Measurements from ENCODE around the gene HINT1.

DNA sequence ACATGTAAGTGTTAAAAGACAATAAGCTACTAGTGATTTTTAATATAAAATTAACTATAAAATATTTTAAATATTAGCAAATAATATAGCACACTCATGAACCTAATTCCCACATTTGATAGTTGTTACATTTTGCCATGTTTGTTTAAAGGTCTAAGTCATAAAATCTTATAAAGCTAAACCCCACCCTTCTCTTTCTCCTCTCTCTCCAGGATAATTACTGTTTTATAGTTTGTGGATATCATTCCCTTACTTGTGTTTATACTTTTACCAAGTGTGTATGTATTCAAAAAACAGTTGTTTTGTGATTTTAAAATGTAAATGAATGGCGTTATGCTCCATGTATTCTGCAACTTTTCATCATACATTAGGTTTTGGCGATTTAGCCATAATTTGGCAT lies 39.9 kb upstream of the HINT1 start:
- TF ChIP-seq, protein P1, sequence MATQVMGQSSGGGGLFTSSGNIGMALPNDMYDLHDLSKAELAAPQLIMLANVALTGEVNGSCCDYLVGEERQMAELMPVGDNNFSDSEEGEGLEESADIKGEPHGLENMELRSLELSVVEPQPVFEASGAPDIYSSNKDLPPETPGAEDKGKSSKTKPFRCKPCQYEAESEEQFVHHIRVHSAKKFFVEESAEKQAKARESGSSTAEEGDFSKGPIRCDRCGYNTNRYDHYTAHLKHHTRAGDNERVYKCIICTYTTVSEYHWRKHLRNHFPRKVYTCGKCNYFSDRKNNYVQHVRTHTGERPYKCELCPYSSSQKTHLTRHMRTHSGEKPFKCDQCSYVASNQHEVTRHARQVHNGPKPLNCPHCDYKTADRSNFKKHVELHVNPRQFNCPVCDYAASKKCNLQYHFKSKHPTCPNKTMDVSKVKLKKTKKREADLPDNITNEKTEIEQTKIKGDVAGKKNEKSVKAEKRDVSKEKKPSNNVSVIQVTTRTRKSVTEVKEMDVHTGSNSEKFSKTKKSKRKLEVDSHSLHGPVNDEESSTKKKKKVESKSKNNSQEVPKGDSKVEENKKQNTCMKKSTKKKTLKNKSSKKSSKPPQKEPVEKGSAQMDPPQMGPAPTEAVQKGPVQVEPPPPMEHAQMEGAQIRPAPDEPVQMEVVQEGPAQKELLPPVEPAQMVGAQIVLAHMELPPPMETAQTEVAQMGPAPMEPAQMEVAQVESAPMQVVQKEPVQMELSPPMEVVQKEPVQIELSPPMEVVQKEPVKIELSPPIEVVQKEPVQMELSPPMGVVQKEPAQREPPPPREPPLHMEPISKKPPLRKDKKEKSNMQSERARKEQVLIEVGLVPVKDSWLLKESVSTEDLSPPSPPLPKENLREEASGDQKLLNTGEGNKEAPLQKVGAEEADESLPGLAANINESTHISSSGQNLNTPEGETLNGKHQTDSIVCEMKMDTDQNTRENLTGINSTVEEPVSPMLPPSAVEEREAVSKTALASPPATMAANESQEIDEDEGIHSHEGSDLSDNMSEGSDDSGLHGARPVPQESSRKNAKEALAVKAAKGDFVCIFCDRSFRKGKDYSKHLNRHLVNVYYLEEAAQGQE (IDR thresholded peaks at IDR 0.05; ENCODE audit: insufficient read depth in 1 of 2, low read depth in 2 of 2, low read length in 2 of 2), result no peak
- TF ChIP-seq POLR2AphosphoS5 (IDR thresholded peaks at IDR 0.05; ENCODE audit: low read depth, low read length) (no peak), SIN3A (IDR thresholded peaks at IDR 0.05; ENCODE audit: borderline replicate concordance, insufficient read depth, low read length) (no peak), TAF1 (IDR thresholded peaks at IDR 0.05; ENCODE audit: borderline replicate concordance, insufficient read depth, low read length) (no peak)
